Measurements from ENCODE around the gene FOXRED1.

Gene FOXRED1

GRCh38 chr11:126312961-126313360 lies 44.0 kb downstream of the FOXRED1 start:
- no peak for DNase-seq

GRCh38 chr11:126313826-126314225 lies 44.9 kb downstream of the FOXRED1 start:
- no peak for DNase-seq

DNA sequence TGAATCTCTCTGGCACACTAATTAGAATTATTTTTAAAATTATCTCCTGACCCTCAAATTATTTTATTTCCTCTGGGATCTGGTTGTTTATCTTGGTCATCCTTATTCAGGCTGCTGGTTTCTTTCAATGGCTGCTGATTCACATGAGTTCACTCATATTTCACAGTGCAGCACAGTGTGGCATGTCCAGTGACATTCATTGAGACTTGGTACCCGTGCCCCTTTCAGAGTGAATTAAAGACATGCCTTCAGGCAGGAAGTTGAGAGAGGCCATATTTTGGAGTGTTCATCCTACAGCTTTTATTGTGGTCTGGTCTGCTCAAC lies 48.4 kb downstream of the FOXRED1 start:
- DNase-seq = no peak

DNA sequence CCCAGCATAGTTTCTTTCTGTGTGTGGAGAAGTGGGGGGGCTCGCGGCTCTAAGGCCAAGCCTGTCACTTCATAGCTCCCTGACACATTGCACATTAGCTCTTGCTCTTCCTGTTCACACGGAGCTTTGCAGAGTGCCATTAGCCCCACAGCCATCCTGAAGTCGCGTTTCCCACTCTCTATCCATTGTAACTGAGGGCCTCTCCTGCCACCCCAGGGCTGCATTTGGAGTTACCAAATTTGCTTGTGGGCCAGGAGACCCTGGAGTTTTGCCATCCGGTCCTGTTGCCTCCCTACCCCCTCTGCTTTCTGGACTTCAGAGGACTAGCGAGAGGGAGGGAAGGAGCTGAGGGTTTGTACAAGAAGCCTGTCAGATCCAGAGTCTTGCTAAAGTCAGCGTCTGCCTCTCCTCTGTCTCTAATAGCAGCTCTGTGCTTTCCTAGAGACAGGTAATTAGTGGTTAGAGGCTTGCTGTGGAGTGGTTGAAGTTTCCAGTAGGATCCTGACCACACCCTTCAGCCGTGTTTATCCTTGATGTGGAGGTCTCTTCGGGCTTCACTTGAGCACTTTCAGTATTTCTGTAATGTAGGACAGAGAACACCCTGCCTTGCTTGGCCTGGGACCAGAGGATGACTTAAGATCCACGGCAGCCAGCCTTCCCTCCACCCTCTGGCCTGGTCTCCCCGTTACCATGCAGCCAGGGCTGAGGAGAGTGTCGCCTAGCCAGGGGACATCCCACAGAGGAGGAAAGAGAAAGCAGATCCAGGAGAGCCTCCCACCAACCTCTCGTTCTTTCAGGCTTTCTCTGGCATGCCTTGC lies 49.0 kb downstream of the FOXRED1 start:
- DNase-seq = no peak

- no peak for DNase-seq
Observed at GRCh38 chr11:126318574-126319373, 49.8 kb downstream of the FOXRED1 start.

DNA sequence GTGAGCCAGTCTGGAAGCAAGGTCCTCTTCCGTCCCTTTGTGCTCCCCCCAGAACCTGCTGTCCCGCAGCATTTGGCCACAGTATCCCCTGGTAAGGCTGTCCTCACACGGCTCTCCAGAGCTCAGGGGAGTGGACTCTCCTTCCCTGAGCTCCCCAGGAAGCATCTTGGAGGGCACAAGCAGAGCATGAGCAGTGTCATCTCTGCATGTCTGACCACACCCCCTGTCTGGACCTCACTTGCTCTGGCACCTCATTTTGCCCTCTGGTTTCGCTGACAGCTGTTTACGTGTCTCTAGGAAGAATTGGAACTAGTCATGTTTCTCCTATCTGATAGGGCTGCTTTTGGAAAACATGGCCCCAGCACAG lies 50.4 kb downstream of the FOXRED1 start:
- no peak for DNase-seq

DNA sequence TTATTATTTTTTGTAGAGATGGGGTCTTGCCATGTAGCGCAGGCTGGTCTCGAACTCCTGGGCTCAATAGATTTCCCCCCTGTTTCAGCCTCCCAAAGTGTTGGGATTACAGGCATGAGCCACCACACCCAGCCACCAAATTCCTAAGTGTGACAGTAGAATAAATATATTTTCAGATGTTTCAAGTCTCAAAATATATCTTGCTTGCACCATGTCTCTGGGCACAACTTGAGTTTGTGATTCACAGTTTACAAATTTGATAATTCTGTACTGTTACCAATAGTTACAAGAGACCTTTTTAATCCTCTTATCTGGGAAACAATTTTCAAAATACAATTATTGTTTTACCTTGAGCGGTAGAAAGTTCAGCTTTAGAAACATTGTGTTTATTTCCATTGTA lies 54.0 kb downstream of the FOXRED1 start:
- no peak for DNase-seq

DNA sequence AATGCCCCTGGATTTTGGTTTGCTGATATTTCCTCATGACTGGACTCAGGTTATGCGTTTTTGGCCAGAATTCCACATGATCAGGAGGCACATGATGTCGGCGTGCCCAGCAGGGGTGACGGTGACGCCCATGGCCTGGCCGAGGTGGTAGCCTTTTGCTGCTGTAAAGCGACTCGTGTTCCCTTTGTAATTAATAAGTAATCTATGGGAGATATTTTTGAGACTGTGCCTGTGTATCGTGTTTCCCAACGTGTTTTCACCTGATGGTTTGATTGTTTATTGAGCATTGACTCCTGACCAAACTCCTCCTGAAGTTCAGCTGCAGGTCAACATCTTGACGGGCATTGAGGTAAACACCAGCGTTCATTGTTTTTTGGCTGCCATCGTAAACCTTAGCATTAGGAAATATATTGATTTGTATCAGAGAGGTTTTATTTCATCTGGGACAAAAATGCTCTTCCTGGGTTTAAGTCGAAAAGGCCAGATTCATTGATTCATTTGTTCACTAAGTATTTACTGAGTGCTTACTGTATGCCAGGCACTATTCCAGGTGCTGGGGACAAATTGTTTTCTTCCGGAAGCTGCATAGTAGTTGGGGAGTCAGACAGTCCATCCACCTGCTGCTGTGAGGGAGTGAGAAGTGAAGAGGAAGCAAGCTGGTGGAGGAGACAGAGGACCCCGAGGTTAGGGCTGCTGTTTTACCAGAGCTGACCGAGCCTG lies 58.5 kb downstream of the FOXRED1 start:
- DNase-seq = no peak

Data from activated effector memory CD4-positive, alpha-beta T cell treated with Interleukin-2 at 50 U/mL for 16 hours (primary cell).